H1 (cell line): ENCODE measurements around the gene AIF1L. TPM values are rescaled to one million over a fixed set of nuclear protein-coding genes. Genes with fewer than 3 reads are reported as not detected.

Source experiments
- CTCF ChIA-PET: fragments of 300-600 bp; sonication (Branson Sonifier 250); formaldehyde crosslinking; loops from one replicate; lab custom pipeline; 2021; ENCODE audit not compliant: partially characterized antibody; lab: Charles Lee
- POLR2A ChIA-PET: fragments of 300-600 bp; sonication (Branson Sonifier 250); formaldehyde crosslinking; loops from one replicate; lab custom pipeline; 2021; ENCODE audit warnings: inconsistent platforms; ENCODE audit not compliant: partially characterized antibody; lab: Charles Lee
- DNase-seq, 2 experiments: peaks; one replicate each; pipeline versions ENCODE4 v3.0.0 to v3.0.0-alpha.2; 2010 to 2022; ENCODE audit warnings: low spot score in 2 of 2, low read depth in 1 of 2, mixed read lengths in 1 of 2
- FAIRE-seq: peaks from 2 replicates; lab custom pipeline; 2011; peaks lifted over from hg19 to GRCh38; lab: Jason Lieb, UNC
- H2AFZ ChIP-seq: 2 replicates; pipeline ENCODE4 v1.8.1; 2012; ENCODE audit warnings: low read length, inconsistent platforms
- H2AK5ac ChIP-seq: 2 replicates; pipeline ENCODE4 v1.6.1; 2013; ENCODE audit warnings: low read depth, low read length
- H2BK120ac ChIP-seq: replicated peaks from 2 replicates; pipeline ENCODE3; 2013; ENCODE audit warnings: low read depth, low read length, inconsistent platforms
- H2BK12ac ChIP-seq: 2 replicates; pipeline ENCODE4 v1.6.1; 2013; ENCODE audit warnings: low read depth, low read length
- H2BK15ac ChIP-seq: 2 replicates; pipeline ENCODE4 v1.6.1; 2013; ENCODE audit warnings: low read length
- H2BK20ac ChIP-seq: 2 replicates; pipeline ENCODE4 v1.6.1; 2013; ENCODE audit warnings: low read length
- H2BK5ac ChIP-seq: 2 replicates; pipeline ENCODE4 v1.6.1; 2013; ENCODE audit warnings: low read depth, low read length
- H3K14ac ChIP-seq: 2 replicates; pipeline ENCODE4 v1.6.1; 2013; ENCODE audit warnings: inconsistent platforms; ENCODE audit not compliant: insufficient read length
- H3K18ac ChIP-seq: 2 replicates; pipeline ENCODE4 v1.6.1; 2013; ENCODE audit warnings: low read length; ENCODE audit errors: extremely low read depth
- H3K23ac ChIP-seq: 2 replicates; pipeline ENCODE4 v1.6.1; 2013; ENCODE audit warnings: inconsistent platforms; ENCODE audit not compliant: insufficient read length
- H3K23me2 ChIP-seq: 2 replicates; pipeline ENCODE4 v1.6.1; 2013; ENCODE audit warnings: low read depth, low read length
- H3K27ac ChIP-seq: 2 replicates; pipeline ENCODE4 v1.6.1; 2011; ENCODE audit warnings: low read depth, low read length, inconsistent platforms
- H3K27me3 ChIP-seq, 4 experiments: replicated peaks in 1 of 4; 1 replicate in 1 of 4; 2 replicates in 3 of 4; pipeline versions ENCODE4 v1.6.1 to v1.8.1; 2011 to 2013; ENCODE audit warnings: low read length in 3 of 4, mild to moderate bottlenecking in 3 of 4, inconsistent platforms in 2 of 4, mixed read lengths in 2 of 4, moderate library complexity in 1 of 4; ENCODE audit not compliant: control insufficient read depth in 3 of 4, insufficient read depth in 3 of 4; ENCODE audit errors: extremely low read depth in 1 of 4
- H3K36me3 ChIP-seq, 4 experiments: 2 replicates each; pipeline versions ENCODE4 v1.6.1 to v1.8.1; 2011 to 2013; ENCODE audit warnings: mild to moderate bottlenecking in 4 of 4, low read length in 3 of 4, moderate library complexity in 2 of 4, control low read depth in 1 of 4, inconsistent platforms in 1 of 4; ENCODE audit not compliant: insufficient read depth in 4 of 4, control insufficient read depth in 2 of 4
- H3K4ac ChIP-seq: replicated peaks from 2 replicates; pipeline ENCODE3; 2013; ENCODE audit warnings: low read length, low read depth, mixed read lengths, inconsistent platforms; ENCODE audit not compliant: insufficient read length
- H3K4me1 ChIP-seq, 4 experiments: replicated peaks in 1 of 4; 1 replicate in 1 of 4; 2 replicates in 3 of 4; pipeline versions ENCODE4 v1.6.1 to v1.8.1; 2011 to 2013; ENCODE audit warnings: low read length in 3 of 4, inconsistent platforms in 2 of 4, mixed read lengths in 1 of 4; ENCODE audit not compliant: insufficient read depth in 4 of 4, control insufficient read depth in 3 of 4
- H3K4me2 ChIP-seq, 2 experiments: 2 replicates each; pipeline versions ENCODE4 v1.6.1 to v1.8.1; 2011 to 2013; ENCODE audit warnings: low read depth in 2 of 2, low read length in 2 of 2, control low read depth in 1 of 2, inconsistent platforms in 1 of 2, mild to moderate bottlenecking in 1 of 2; ENCODE audit not compliant: insufficient read depth in 1 of 2
- H3K4me3 ChIP-seq, 4 experiments: fragments of 200-600, 300-600 bp in 1 of 4; sonication (generic), shearing (Covaris generic), sonication (Bioruptor Twin) in 1 of 4; 2 replicates each; pipeline versions ENCODE4 v1.5.1 to v1.8.1; 2011 to 2016; ENCODE audit warnings: low read length in 4 of 4, low read depth in 3 of 4, control low read depth in 2 of 4, inconsistent platforms in 2 of 4, mild to moderate bottlenecking in 2 of 4, mixed read lengths in 1 of 4, moderate library complexity in 1 of 4; ENCODE audit not compliant: insufficient read depth in 2 of 4; ENCODE audit errors: extremely low read depth in 1 of 4
- H3K56ac ChIP-seq: replicated peaks from 2 replicates; pipeline ENCODE3; 2013; ENCODE audit warnings: low read depth, mild to moderate bottlenecking, mixed read lengths, low read length, inconsistent platforms; ENCODE audit not compliant: insufficient read length
- H3K79me1 ChIP-seq: 2 replicates; pipeline ENCODE4 v1.6.1; 2013; ENCODE audit warnings: low read depth, low read length, control low read depth
- H3K79me2 ChIP-seq, 2 experiments: 2 replicates each; pipeline versions ENCODE4 v1.6.1 to v1.8.1; 2012 to 2013; ENCODE audit warnings: low read length in 2 of 2, mild to moderate bottlenecking in 2 of 2, inconsistent platforms in 1 of 2; ENCODE audit not compliant: insufficient read depth in 2 of 2, control insufficient read depth in 1 of 2
- H3K9ac ChIP-seq, 4 experiments: replicated peaks in 1 of 4; 1 replicate in 1 of 4; 2 replicates in 3 of 4; pipeline versions ENCODE4 v1.6.1 to v1.8.1; 2011 to 2013; ENCODE audit warnings: low read depth in 3 of 4, low read length in 3 of 4, control low read depth in 2 of 4, mild to moderate bottlenecking in 2 of 4, moderate library complexity in 2 of 4, inconsistent platforms in 1 of 4; ENCODE audit errors: extremely low read depth in 1 of 4
- H3K9me3 ChIP-seq, 2 experiments: 2 replicates each; pipeline versions ENCODE4 v1.6.1 to v1.8.1; 2012 to 2013; ENCODE audit warnings: mild to moderate bottlenecking in 2 of 2, moderate library complexity in 2 of 2, control low read depth in 1 of 2, inconsistent platforms in 1 of 2, low read depth in 1 of 2, low read length in 1 of 2, mixed read lengths in 1 of 2; ENCODE audit not compliant: insufficient read depth in 2 of 2
- H4K20me1 ChIP-seq, 2 experiments: replicated peaks in 1 of 2; 2 replicates each; pipeline versions ENCODE3 to v1.8.1; 2011 to 2013; ENCODE audit warnings: inconsistent platforms in 2 of 2, low read length in 2 of 2, mild to moderate bottlenecking in 1 of 2; ENCODE audit not compliant: insufficient read depth in 2 of 2, control insufficient read depth in 1 of 2
- H4K5ac ChIP-seq: 2 replicates; pipeline ENCODE4 v1.6.1; 2013; ENCODE audit warnings: low read length, low read depth, mixed read lengths, inconsistent platforms; ENCODE audit not compliant: insufficient read length
- H4K8ac ChIP-seq: 2 replicates; pipeline ENCODE4 v1.8.0; 2013; ENCODE audit warnings: mild to moderate bottlenecking, moderate library complexity, low read length, inconsistent platforms; ENCODE audit not compliant: insufficient read depth; ENCODE audit errors: extremely low read depth
- H4K91ac ChIP-seq: replicated peaks from 2 replicates; pipeline ENCODE3; 2013; ENCODE audit warnings: low read length, mixed read lengths, inconsistent platforms; ENCODE audit not compliant: insufficient read length
- CHD2 ChIP-seq: IDR thresholded peaks from 2 replicates; pipeline ENCODE4 v1.6.1; 2012; ENCODE audit warnings: low read length, improper control_type of control experiment
- HDAC6 ChIP-seq: IDR thresholded peaks from one replicate; pipeline ENCODE4 v1.7.1; 2012; ENCODE audit warnings: low read depth, mild to moderate bottlenecking, inconsistent platforms, low read length, moderate library complexity
- KDM4A ChIP-seq: IDR thresholded peaks from one replicate; pipeline ENCODE4 v1.7.1; 2012; ENCODE audit warnings: low read depth, mild to moderate bottlenecking, moderate library complexity, low read length, inconsistent platforms; ENCODE audit not compliant: severe bottlenecking
- MAX ChIP-seq: IDR thresholded peaks from 2 replicates; pipeline ENCODE4 v1.6.1; 2012; ENCODE audit warnings: inconsistent platforms
- RBBP5 ChIP-seq: IDR thresholded peaks from 2 replicates; pipeline ENCODE4 v1.7.1; 2012; ENCODE audit warnings: low read depth, mild to moderate bottlenecking, inconsistent platforms, low read length, moderate library complexity, borderline replicate concordance
- RFX5 ChIP-seq: IDR thresholded peaks from 2 replicates; pipeline ENCODE4 v1.6.1; 2011; ENCODE audit warnings: low read depth, low read length, improper control_type of control experiment, borderline replicate concordance
- WGBS, 2 experiments: shearing (Covaris generic) in 1 of 2; methylation state at CpG; one replicate each; pipeline versions ENCODE4 v1.1.6 to v1.1.7; 2013 to 2015; ENCODE audit warnings: low lambda C conversion rate in 2 of 2, mixed read lengths in 2 of 2, inconsistent platforms in 1 of 2, low coverage in 1 of 2, missing lambda C conversion rate in 1 of 2; ENCODE audit not compliant: insufficient replicate concordance in 2 of 2, insufficient coverage in 1 of 2, insufficient read length in 1 of 2; ENCODE audit errors: extremely low coverage in 1 of 2, missing lambda C conversion rate in 1 of 2; 5-methylcytosine and 5-hydroxymethylcytosine counted together
- polyA plus RNA-seq, 7 experiments: library from polyadenylated mRNA; depleted of rRNA in 3 of 7; stranded (reverse) in 5 of 7; unstranded in 2 of 7; fragments of >200 nt in 5 of 7; fragments of 200-250 nt in 2 of 7; gene quantifications; 1 replicate in 5 of 7; 2 replicates in 1 of 7; 4 replicates in 1 of 7; pipeline versions ENCODE4 v1.2.1 to v1.2.3, GENCODE V29; 2011 to 2013; ENCODE audit warnings: missing spikeins in 2 of 7, mixed read lengths in 2 of 7
- total RNA-seq: library from RNA; stranded (reverse); fragmentation: NEBNext Ultra II Directional; extraction: Animal tissue kit (Norgen Biotek cat#: 25700); gene quantifications from 2 replicates; pipeline ENCODE4 v1.2.1, GENCODE V29; 2021

AIF1L gene
- total and polyA plus RNA-seq, 2 of the 8 experiments (the other 6 are each of a cell fraction or from before 2014, with no cell fraction given) = 70.7 to 149 TPM

- no peak overlapping the region for H2BK20ac ChIP-seq
- WGBS, 2 experiments = 79% methylated on average over 14 of the region's 14 CpGs; no CpG with 5 or more reads in 1 of the 2 experiments
- H2AFZ ChIP-seq = no peak overlapping the region
- no peak overlapping the region for H3K18ac ChIP-seq
- H3K9me3 ChIP-seq = no peaks in the 10 kb centered on the region
- peaks cover 1 to 3% of the 10 kb centered on the region in 2 experiments for H4K20me1 ChIP-seq
- H3K23me2 ChIP-seq = no peaks in the 10 kb centered on the region
- POLR2A ChIA-PET = interaction anchor here (0.6 to 2.3 kb wide), 4 partner anchors 43 to 69 kb away, joined by 4 to 10 read pairs (median 6); partner anchors contain the start of gene NUP214
- FAIRE-seq (no peak), DNase-seq (no peak)
- CTCF ChIA-PET = interaction anchor here (0.6 to 6.2 kb wide), 42 partner anchors 8 to 356 kb away, joined by 3 to 54 read pairs (median 4); partner anchors contain the start of gene NUP214
- H4K91ac ChIP-seq = no peak overlapping the region
- no peak overlapping the region for H3K4me2 ChIP-seq
- no peaks in the 10 kb centered on the region for H3K79me1 ChIP-seq
- H3K36me3 ChIP-seq = no peaks in the 10 kb centered on the region
- H3K79me2 ChIP-seq = no peaks in the 10 kb centered on the region
- H4K8ac ChIP-seq = no peak overlapping the region
- no peak overlapping the region for H3K27ac ChIP-seq
- H3K27me3 ChIP-seq = no peaks in the 10 kb centered on the region
- no peak overlapping the region for H3K14ac ChIP-seq
- no peak for TF ChIP-seq RBBP5
- no peak for TF ChIP-seq KDM4A
- no peak for TF ChIP-seq CHD2
- no peak for TF ChIP-seq HDAC6
- no peak for TF ChIP-seq RFX5
- no peak for TF ChIP-seq MAX
- TF ChIP-seq, all 59 proteins: peak for 0
- H3K4me3 ChIP-seq = no peak overlapping the region
- no peak overlapping the region for H2BK120ac ChIP-seq
- H2BK15ac ChIP-seq = no peak overlapping the region
- H3K4ac ChIP-seq = no peak overlapping the region
- H3K56ac ChIP-seq = no peak overlapping the region
- H2BK12ac ChIP-seq = no peak overlapping the region
- H3K9ac ChIP-seq = no peak overlapping the region
- H3K23ac ChIP-seq = no peak overlapping the region
- no peak overlapping the region for H2BK5ac ChIP-seq
- no peaks in the 10 kb centered on the region for H3K4me1 ChIP-seq
- H2AK5ac ChIP-seq = no peak overlapping the region
- no peak overlapping the region for H4K5ac ChIP-seq
These were observed 39.4 kb upstream of the AIF1L start for GRCh38 chr9:131056781-131057506.
